NCI-H2171 (cell line): ENCODE measurements around the gene KPTN.
"Not testable (repeated sequence)": the region's sequence is repeated elsewhere in the genome, so short reads cannot be mapped to it uniquely, and the experiment has no call there.

Source experiments
- DNase-seq: peaks from one replicate; lab custom pipeline; 2025; lab: John Stamatoyannopoulos, UW

Gene KPTN

GRCh38 chr19:47492137-47492533 is 8.1 kb upstream of the KPTN start:
- DNase-seq = no peak

GRCh38 chr19:47491358-47492136 is 7.5 kb upstream of the KPTN start:
- DNase-seq = no peak

- no peak for DNase-seq
These were observed 6.8 kb upstream of the KPTN start for GRCh38 chr19:47490847-47491246.

GRCh38 chr19:47490031-47490430 is 6.0 kb upstream of the KPTN start:
- DNase-seq = no peak

- no peak for DNase-seq
These were observed 5.3 kb upstream of the KPTN start for GRCh38 chr19:47489072-47489914.

- no peak for DNase-seq
These were observed 3.8 kb upstream of the KPTN start for GRCh38 chr19:47487551-47488515.

- no peak for DNase-seq
These were observed 2.9 kb upstream of the KPTN start for GRCh38 chr19:47486900-47487299.

- not testable (repeated sequence) for DNase-seq
These were observed 2.2 kb upstream of the KPTN start for GRCh38 chr19:47486220-47486619.

GRCh38 chr19:47485210-47485609 is 1.2 kb upstream of the KPTN start:
- no peak for DNase-seq

- no peak for DNase-seq
These were observed 819 bp downstream of the KPTN start for GRCh38 chr19:47483200-47483599.

GRCh38 chr19:47481460-47482052 is 2.5 kb downstream of the KPTN start:
- DNase-seq = no peak

GRCh38 chr19:47480658-47481057 is 3.4 kb downstream of the KPTN start:
- no peak for DNase-seq

GRCh38 chr19:47479701-47480503 is 4.1 kb downstream of the KPTN start:
- no peak for DNase-seq

GRCh38 chr19:47476438-47476972 is 7.5 kb downstream of the KPTN start:
- no peak for DNase-seq

GRCh38 chr19:47475465-47475864 is 8.6 kb downstream of the KPTN start:
- no peak for DNase-seq

- no peak for DNase-seq
These were observed 10.7 kb downstream of the KPTN start for GRCh38 chr19:47473336-47473735.

GRCh38 chr19:47471733-47472457 is 12.1 kb downstream of the KPTN start, which contains the start of gene SLC8A2:
Gene SLC8A2 (minus strand): TSS chr19:47471893. CDS start chr19:47466403, 5,490 bp downstream.
- DNase-seq = peak; percentile 78

GRCh38 chr19:47471381-47471732 is 12.7 kb downstream of the KPTN start:
- no peak for DNase-seq

- DNase-seq = no peak
These were observed 13.4 kb downstream of the KPTN start for GRCh38 chr19:47470447-47471195.
